ENCODE measurements around the gene CHAT. TPM values are rescaled to one million over a fixed set of nuclear protein-coding genes. Genes with fewer than 3 reads are reported as not detected.

Gene CHAT
- total RNA-seq, 1 experiment from 2014 or later: not detected

DNA sequence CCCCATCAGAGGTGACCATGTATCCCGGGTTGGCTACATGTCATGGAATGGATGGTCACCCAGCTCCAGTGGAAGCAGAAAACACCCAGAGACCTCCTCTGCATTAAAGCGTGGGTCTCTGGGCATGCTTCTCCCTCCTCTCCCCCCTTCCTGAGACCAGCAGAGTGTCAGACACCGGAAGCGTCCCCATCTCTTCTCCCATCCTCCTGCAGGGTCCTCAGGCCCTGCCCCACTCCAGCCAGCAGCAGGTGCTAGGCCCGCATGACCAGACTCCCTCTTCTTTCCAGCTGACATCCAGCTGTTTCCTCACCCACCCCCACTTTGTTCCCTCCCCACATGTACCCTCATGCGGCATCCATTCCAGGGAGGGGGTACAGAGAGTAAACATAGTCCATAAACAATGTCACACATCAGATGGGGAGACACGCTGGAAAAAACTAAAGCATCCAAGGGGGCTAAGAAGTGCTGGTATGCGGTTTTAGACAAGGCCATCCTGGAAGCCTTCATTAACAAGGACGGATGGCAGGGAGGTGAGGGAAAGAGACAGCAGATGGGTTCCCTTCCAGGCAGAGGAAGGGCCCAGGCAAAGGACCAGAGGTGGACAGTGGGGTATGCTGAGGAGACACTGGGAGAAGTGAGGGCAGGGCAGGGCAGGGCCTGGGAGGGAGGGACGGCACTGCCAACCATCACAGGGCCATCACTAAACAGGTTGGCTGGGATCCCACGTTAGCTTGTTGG is 16.2 kb upstream of the CHAT start:
- CTCF ChIA-PET: no interaction called here
- intact Hi-C loops (cut with micrococcal nuclease; ENCODE audit: unreplicated experiment): loop anchor here (10.0 kb wide), 1 partner anchor 317 kb away; no protein-coding TSS in a partner anchor
- BruUV-seq (replicated peaks): no TSS peak
- Histone ChIP-seq H3K4me1 (ENCODE audit: control insufficient read depth, insufficient read depth, low read length) (peaks cover 2% of the 10 kb centered on the region; the same call in 1 of the 2 replicates), H3K27me3 (ENCODE audit: control insufficient read depth, insufficient read depth, low read length) (peaks cover 2% of the 10 kb centered on the region; the same call in 1 of the 2 replicates), H3K27ac (ENCODE audit: low read length) (no peak overlapping the region), H3K36me3 (ENCODE audit: control insufficient read depth, insufficient read depth, low read length) (no peaks in the 10 kb centered on the region), H3K4me3 (ENCODE audit: low read depth in 2 of 2, low read length in 2 of 2) (no peak overlapping the region), H3K9me3 (ENCODE audit: control insufficient read depth, insufficient read depth, low read depth, low read length) (no peaks in the 10 kb centered on the region)
- TF ChIP-seq REST (IDR thresholded peaks at IDR 0.05; ENCODE audit: insufficient read depth in 1 of 2, low read depth in 2 of 2, low read length in 1 of 2) (no peak), POLR2AphosphoS5 (IDR thresholded peaks at IDR 0.05; ENCODE audit: low read depth, low read length) (no peak), SIN3A (IDR thresholded peaks at IDR 0.05; ENCODE audit: borderline replicate concordance, insufficient read depth, low read depth, low read length) (no peak), TCF7L2 (IDR thresholded peaks at IDR 0.05; ENCODE audit: low read depth, low read length) (no peak)
- TF ChIP-seq, protein P1, sequence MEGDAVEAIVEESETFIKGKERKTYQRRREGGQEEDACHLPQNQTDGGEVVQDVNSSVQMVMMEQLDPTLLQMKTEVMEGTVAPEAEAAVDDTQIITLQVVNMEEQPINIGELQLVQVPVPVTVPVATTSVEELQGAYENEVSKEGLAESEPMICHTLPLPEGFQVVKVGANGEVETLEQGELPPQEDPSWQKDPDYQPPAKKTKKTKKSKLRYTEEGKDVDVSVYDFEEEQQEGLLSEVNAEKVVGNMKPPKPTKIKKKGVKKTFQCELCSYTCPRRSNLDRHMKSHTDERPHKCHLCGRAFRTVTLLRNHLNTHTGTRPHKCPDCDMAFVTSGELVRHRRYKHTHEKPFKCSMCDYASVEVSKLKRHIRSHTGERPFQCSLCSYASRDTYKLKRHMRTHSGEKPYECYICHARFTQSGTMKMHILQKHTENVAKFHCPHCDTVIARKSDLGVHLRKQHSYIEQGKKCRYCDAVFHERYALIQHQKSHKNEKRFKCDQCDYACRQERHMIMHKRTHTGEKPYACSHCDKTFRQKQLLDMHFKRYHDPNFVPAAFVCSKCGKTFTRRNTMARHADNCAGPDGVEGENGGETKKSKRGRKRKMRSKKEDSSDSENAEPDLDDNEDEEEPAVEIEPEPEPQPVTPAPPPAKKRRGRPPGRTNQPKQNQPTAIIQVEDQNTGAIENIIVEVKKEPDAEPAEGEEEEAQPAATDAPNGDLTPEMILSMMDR (IDR thresholded peaks at IDR 0.05): no peak
- in situ Hi-C loops (cut with HindIII; ENCODE audit: low pct_unique_long_range_greater_than_20kb, low sequenced_read_pairs): no loop called here
- ATAC-seq: no peak
- POLR2A ChIA-PET: no interaction called here
- DNase-seq (ENCODE audit: low read depth, low spot score): no peak

DNA sequence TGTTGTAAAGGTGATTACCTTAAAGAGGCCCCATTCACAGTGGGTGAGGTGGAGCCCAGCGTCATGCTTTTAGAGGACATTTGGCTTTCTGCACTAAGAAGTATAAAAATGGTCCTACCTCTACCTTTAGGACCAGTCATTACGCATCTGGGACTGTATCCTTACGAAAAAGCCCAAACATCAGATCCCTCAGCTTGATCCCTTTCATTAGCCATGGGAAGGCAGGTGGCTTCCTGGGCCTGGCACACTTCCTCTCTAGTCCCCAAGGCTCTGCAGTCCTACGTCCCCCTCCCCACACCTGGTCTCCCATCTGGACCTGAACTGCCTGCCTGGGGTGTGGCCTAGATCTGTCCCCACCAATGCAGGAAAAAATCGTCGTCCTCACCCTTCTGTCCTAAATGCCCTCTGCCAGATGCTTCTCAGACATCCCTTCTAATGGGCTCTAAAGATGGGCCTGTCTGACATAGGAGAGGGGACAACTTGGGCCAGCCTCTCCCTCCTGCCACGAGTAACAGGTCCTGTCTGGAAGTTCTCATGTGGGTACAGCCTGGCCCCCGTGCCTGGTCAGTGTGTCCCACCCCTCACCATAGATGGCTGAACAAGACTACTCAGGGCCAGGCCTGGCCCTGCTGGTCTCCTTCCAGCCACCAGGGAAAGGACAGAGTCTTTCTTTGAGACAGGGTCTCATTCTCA is 15.5 kb upstream of the CHAT start:
- POLR2A ChIA-PET: no interaction called here
- no peaks in the 10 kb centered on the region for H3K36me3 ChIP-seq (ENCODE audit: control insufficient read depth, insufficient read depth, low read length)
- intact Hi-C loops (cut with micrococcal nuclease; ENCODE audit: unreplicated experiment) (loop anchor here (10.0 kb wide), 1 partner anchor 316 kb away; no protein-coding TSS in a partner anchor), in situ Hi-C loops (cut with HindIII; ENCODE audit: low pct_unique_long_range_greater_than_20kb, low sequenced_read_pairs) (no loop called here)
- no peak for ATAC-seq
- DNase-seq (ENCODE audit: low read depth, low spot score): no peak
- no peaks in the 10 kb centered on the region for H3K9me3 ChIP-seq (ENCODE audit: control insufficient read depth, insufficient read depth, low read depth, low read length)
- no TSS peak for BruUV-seq (replicated peaks)
- no peaks in the 10 kb centered on the region for H3K4me1 ChIP-seq (ENCODE audit: control insufficient read depth, insufficient read depth, low read length)
- CTCF ChIA-PET: no interaction called here
- peaks cover 4% of the 10 kb centered on the region for H3K27me3 ChIP-seq (ENCODE audit: control insufficient read depth, insufficient read depth, low read length)
- H3K4me3 ChIP-seq (ENCODE audit: low read depth in 2 of 2, low read length in 2 of 2): no peak overlapping the region
- TF ChIP-seq SIN3A (IDR thresholded peaks at IDR 0.05; ENCODE audit: borderline replicate concordance, insufficient read depth, low read depth, low read length) (no peak), POLR2AphosphoS5 (IDR thresholded peaks at IDR 0.05; ENCODE audit: low read depth, low read length) (no peak), TCF7L2 (IDR thresholded peaks at IDR 0.05; ENCODE audit: low read depth, low read length) (no peak), REST (IDR thresholded peaks at IDR 0.05; ENCODE audit: insufficient read depth in 1 of 2, low read depth in 2 of 2, low read length in 1 of 2) (no peak)
- TF ChIP-seq, protein P1 (IDR thresholded peaks at IDR 0.05): no peak
- H3K27ac ChIP-seq (ENCODE audit: low read length): no peak overlapping the region

Data from Panc1 (cell line).